Adrenal gland (tissue), 5 donors: ENCODE measurements around the gene EMX1.

Experiments used
- POLR2A ChIP-seq, 2 donors: fragments of 450-650 bp; IDR thresholded peaks; one replicate each; pipeline ENCODE4 v1.6.1; 2017; ENCODE audit warnings: antibody characterized with exemption in 2 of 2, mild to moderate bottlenecking in 2 of 2, moderate library complexity in 1 of 2
- TF ChIP-seq, protein P1 (sequence below), 6 experiments: fragments of 450-650 bp in 4 of 6; fragments of 200-600 bp in 2 of 6; sonication (generic) in 1 of 6; IDR thresholded peaks; 1 replicate in 5 of 6; 2 replicates in 1 of 6; pipeline versions ENCODE4 v1.5.1 to v1.8.0; 2016 to 2021; ENCODE audit warnings: antibody characterized with exemption in 6 of 6, mild to moderate bottlenecking in 2 of 6, moderate library complexity in 1 of 6
- donor health status: DM: no; HTN: no; CAD: no.

DNA sequence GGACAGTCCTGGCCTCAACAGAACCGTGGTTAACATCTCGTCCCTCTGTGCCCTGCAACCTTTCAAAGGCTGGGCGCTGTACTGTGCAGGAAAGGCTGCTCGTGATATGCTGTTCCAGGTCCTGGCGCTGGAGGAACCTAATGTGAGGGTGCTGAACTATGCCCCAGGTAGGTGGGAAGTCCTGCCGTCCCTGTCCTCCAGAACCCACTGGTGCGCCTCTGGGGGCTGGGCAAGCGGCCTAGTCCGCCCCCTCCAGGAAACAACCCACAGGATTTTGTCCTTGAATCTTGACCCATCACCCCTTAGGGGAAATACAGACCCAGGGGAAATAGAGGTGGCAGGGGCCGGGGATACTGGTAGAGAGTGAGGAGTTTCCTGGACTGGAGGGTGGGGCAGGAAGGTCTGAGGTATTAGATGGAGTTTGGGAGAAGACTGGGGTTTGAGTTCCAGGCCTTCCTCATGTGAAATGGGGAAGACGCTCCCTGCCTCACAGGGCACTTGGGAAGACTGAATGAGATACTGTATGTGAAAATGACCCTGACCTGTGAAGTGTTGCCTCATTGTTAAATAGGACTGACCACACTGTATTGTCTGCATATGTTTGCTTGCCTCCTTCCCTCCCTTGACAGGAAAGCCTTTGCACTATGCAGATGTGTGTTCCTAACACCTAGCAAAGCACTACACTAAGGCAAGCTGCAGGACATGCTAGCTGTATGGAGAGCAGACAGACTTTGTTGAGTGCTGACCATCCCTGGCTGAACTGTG lies 28.7 kb upstream of the EMX1 start:
- TF ChIP-seq, protein P1, sequence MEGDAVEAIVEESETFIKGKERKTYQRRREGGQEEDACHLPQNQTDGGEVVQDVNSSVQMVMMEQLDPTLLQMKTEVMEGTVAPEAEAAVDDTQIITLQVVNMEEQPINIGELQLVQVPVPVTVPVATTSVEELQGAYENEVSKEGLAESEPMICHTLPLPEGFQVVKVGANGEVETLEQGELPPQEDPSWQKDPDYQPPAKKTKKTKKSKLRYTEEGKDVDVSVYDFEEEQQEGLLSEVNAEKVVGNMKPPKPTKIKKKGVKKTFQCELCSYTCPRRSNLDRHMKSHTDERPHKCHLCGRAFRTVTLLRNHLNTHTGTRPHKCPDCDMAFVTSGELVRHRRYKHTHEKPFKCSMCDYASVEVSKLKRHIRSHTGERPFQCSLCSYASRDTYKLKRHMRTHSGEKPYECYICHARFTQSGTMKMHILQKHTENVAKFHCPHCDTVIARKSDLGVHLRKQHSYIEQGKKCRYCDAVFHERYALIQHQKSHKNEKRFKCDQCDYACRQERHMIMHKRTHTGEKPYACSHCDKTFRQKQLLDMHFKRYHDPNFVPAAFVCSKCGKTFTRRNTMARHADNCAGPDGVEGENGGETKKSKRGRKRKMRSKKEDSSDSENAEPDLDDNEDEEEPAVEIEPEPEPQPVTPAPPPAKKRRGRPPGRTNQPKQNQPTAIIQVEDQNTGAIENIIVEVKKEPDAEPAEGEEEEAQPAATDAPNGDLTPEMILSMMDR (IDR thresholded peaks at IDR 0.05) = no peak
- TF ChIP-seq POLR2A (IDR thresholded peaks at IDR 0.05) = no peak
